Measurements from ENCODE around the gene CLEC14A. TPM values are rescaled to one million over a fixed set of nuclear protein-coding genes. Genes with fewer than 3 reads are reported as not detected.

Gene CLEC14A
- total and polyA plus RNA-seq, 8 donors = 1.8 to 24.9 (median 9.6) TPM; not detected in 1

GRCh38 chr14:38209572-38210557 lies 46.0 kb downstream of the CLEC14A start:
- DNase-seq = peak; percentile 45 to 49
- WGBS, 5 donors = 11 to 22% (median 13%) methylated on average over 32 to 69 of the region's 69 CpGs
- TF ChIP-seq CTCF (IDR thresholded peaks at IDR 0.05) (no peak), POLR2AphosphoS5 (IDR thresholded peaks at IDR 0.05) (peak in 1 of 3 donors; percentile 44)
- Histone ChIP-seq H3K4me3 (peak overlapping the region; percentile 47 to 67 (median 55)), H3K36me3 (no peaks in the 10 kb centered on the region), H3K4me1 (peaks cover 7 to 52% (median 41%) of the 10 kb centered on the region in 4 donors), H3K27me3 (peaks cover 0 to 55% (median 14%) of the 10 kb centered on the region in 3 donors), H3K27ac (peak overlapping the region; percentile 83 to 90 (median 86)), H3K9me3 (peaks cover 0 to 5% (median 1%) of the 10 kb centered on the region in 4 donors)
- intact Hi-C loops (cut with DNase I; ENCODE audit: low total_unique reads) = no loop called here

GRCh38 chr14:38208618-38209562 lies 47.0 kb downstream of the CLEC14A start:
- H3K27me3 ChIP-seq = peaks cover 0 to 55% (median 14%) of the 10 kb centered on the region in 3 donors
- H3K27ac ChIP-seq = peak overlapping the region; percentile 83 to 90 (median 86)
- DNase-seq = peak; percentile 88 to 92
- H3K4me3 ChIP-seq = peak overlapping the region; percentile 47 to 67 (median 55)
- H3K9me3 ChIP-seq = peaks cover 0 to 5% (median 1%) of the 10 kb centered on the region in 4 donors
- no peaks in the 10 kb centered on the region for H3K36me3 ChIP-seq
- WGBS, 5 donors = 1 to 3% (median 2%) methylated on average over 22 to 59 of the region's 59 CpGs
- H3K4me1 ChIP-seq = peaks cover 7 to 52% (median 41%) of the 10 kb centered on the region in 4 donors
- TF ChIP-seq POLR2AphosphoS5 (IDR thresholded peaks at IDR 0.05) (peak in 2 of 3 donors; percentile 17 to 77), EP300 (IDR thresholded peaks at IDR 0.05) (no peak), CTCF (IDR thresholded peaks at IDR 0.05) (peak in 5 of 7 experiments; percentile 7 to 42 (median 32)), POLR2A (IDR thresholded peaks at IDR 0.05) (no peak)
- intact Hi-C loops (cut with DNase I; ENCODE audit: low total_unique reads) = no loop called here

- peak within 1 kb of the TSS; percentile 83 to 90 (median 86) for H3K27ac ChIP-seq
- peak within 1 kb of the TSS; percentile 47 to 67 (median 55) for H3K4me3 ChIP-seq
- no peaks in the 10 kb centered on the region for H3K36me3 ChIP-seq
- H3K9me3 ChIP-seq = peaks cover 0 to 5% (median 1%) of the 10 kb centered on the region in 4 donors
- 1 to 3% (median 2%) methylated on average over 31 to 49 of the region's 49 CpGs for WGBS, 5 donors
- intact Hi-C loops (cut with DNase I; ENCODE audit: low total_unique reads) = no loop called here
- DNase-seq = peak; percentile 89 to 94
- TF ChIP-seq CTCF (IDR thresholded peaks at IDR 0.05) (no peak), POLR2AphosphoS5 (IDR thresholded peaks at IDR 0.05) (peak in 2 of 3 donors; percentile 59 to 63)
- H3K4me1 ChIP-seq = peaks cover 7 to 52% (median 41%) of the 10 kb centered on the region in 4 donors
- H3K27me3 ChIP-seq = peaks cover 0 to 55% (median 14%) of the 10 kb centered on the region in 3 donors
These were observed 47.9 kb downstream of the CLEC14A start, which contains the start of gene SSTR1 for GRCh38 chr14:38207736-38208617. TSS of gene SSTR1 (plus strand) at chr14:38207904. CDS start at chr14:38209390, 1,486 bp downstream.
